Measurements from ENCODE around the gene ELMO3.

Gene ELMO3

GRCh38 chr16:67199011-67199807 is at the start of gene ELMO3:
Gene ELMO3, plus strand, starts transcription at chr16:67199131. Its CDS starts 196 bp downstream, at chr16:67199327.
- no peak within 1 kb of the TSS for H3K4me3 ChIP-seq (replicated peaks; ENCODE audit: low read depth, low read length)
- DNase-seq (ENCODE audit: extremely low read depth, insufficient read length), result no peak
- H3K27me3 ChIP-seq (replicated peaks; ENCODE audit: control insufficient read depth, insufficient read depth, low read length), result no peaks in the 10 kb centered on the region
- peaks cover 71% of the 10 kb centered on the region for H3K36me3 ChIP-seq (ENCODE audit: control insufficient read depth, insufficient read depth, low read length)
- no peak for TF ChIP-seq CTCF (IDR thresholded peaks at IDR 0.05; ENCODE audit: insufficient read depth, low read length, poor library complexity, severe bottlenecking)

- no peak for DNase-seq (ENCODE audit: extremely low read depth, insufficient read length)
- Histone ChIP-seq H3K4me3 (replicated peaks; ENCODE audit: low read depth, low read length) (no peak overlapping the region), H3K36me3 (ENCODE audit: control insufficient read depth, insufficient read depth, low read length) (peaks cover 26% of the 10 kb centered on the region), H3K27me3 (replicated peaks; ENCODE audit: control insufficient read depth, insufficient read depth, low read length) (no peaks in the 10 kb centered on the region)
- TF ChIP-seq CTCF (IDR thresholded peaks at IDR 0.05; ENCODE audit: insufficient read depth, low read length, poor library complexity, severe bottlenecking), result no peak
These were observed 49.5 kb upstream of the ELMO3 start for GRCh38 chr16:67149276-67150046.

- Histone ChIP-seq H3K4me3 (replicated peaks; ENCODE audit: low read depth, low read length) (peak overlapping the region; percentile 76), H3K36me3 (ENCODE audit: control insufficient read depth, insufficient read depth, low read length) (peaks cover 25% of the 10 kb centered on the region), H3K27me3 (replicated peaks; ENCODE audit: control insufficient read depth, insufficient read depth, low read length) (no peaks in the 10 kb centered on the region)
- TF ChIP-seq CTCF (IDR thresholded peaks at IDR 0.05; ENCODE audit: insufficient read depth, low read length, poor library complexity, severe bottlenecking), result no peak
- DNase-seq (ENCODE audit: extremely low read depth, insufficient read length), result no peak
These were observed 48.7 kb upstream of the ELMO3 start for GRCh38 chr16:67150047-67150832.

GRCh38 chr16:67150833-67151396 is 48.0 kb upstream of the ELMO3 start, which contains the start of gene B3GNT9:
Gene B3GNT9, minus strand, starts transcription at chr16:67150998. Its CDS starts 513 bp downstream, at chr16:67150485.
- Histone ChIP-seq H3K27me3 (replicated peaks; ENCODE audit: control insufficient read depth, insufficient read depth, low read length) (no peaks in the 10 kb centered on the region), H3K36me3 (ENCODE audit: control insufficient read depth, insufficient read depth, low read length) (peaks cover 19% of the 10 kb centered on the region), H3K4me3 (replicated peaks; ENCODE audit: low read depth, low read length) (peak within 1 kb of the TSS; percentile 76)
- DNase-seq (ENCODE audit: extremely low read depth, insufficient read length), result peak; percentile 67
- TF ChIP-seq CTCF (IDR thresholded peaks at IDR 0.05; ENCODE audit: insufficient read depth, low read length, poor library complexity, severe bottlenecking), result no peak

- H3K4me3 ChIP-seq (replicated peaks; ENCODE audit: low read depth, low read length), result no peak overlapping the region
- H3K36me3 ChIP-seq (ENCODE audit: control insufficient read depth, insufficient read depth, low read length), result peaks cover 15% of the 10 kb centered on the region
- no peak for DNase-seq (ENCODE audit: extremely low read depth, insufficient read length)
- no peaks in the 10 kb centered on the region for H3K27me3 ChIP-seq (replicated peaks; ENCODE audit: control insufficient read depth, insufficient read depth, low read length)
- no peak for TF ChIP-seq CTCF (IDR thresholded peaks at IDR 0.05; ENCODE audit: insufficient read depth, low read length, poor library complexity, severe bottlenecking)
These were observed 47.4 kb upstream of the ELMO3 start for GRCh38 chr16:67151431-67152097.
